GM21526 (cell line): ENCODE measurements around the gene WHRN.

ENCODE experiments used
- ATAC-seq: cut with Tn5 transposase; IDR thresholded peaks from one replicate; pipeline ENCODE4 v1.9.1; 2021; ENCODE audit warnings: moderate library complexity; ENCODE audit not compliant: unreplicated experiment, low FRiP score

The WHRN gene

GRCh38 chr9:114370968-114371320 is 134.3 kb downstream of the WHRN start:
- no peak for ATAC-seq

- ATAC-seq: no peak
These were observed 134.9 kb downstream of the WHRN start for GRCh38 chr9:114370251-114370967.

GRCh38 chr9:114369216-114370130 is 135.8 kb downstream of the WHRN start:
- no peak for ATAC-seq

- no peak for ATAC-seq
These were observed 137.3 kb downstream of the WHRN start for GRCh38 chr9:114367772-114368569.

GRCh38 chr9:114367366-114367765 is 137.9 kb downstream of the WHRN start:
- ATAC-seq: no peak

- ATAC-seq: no peak
These were observed 138.7 kb downstream of the WHRN start for GRCh38 chr9:114366334-114367128.

- ATAC-seq: no peak
These were observed 140.1 kb downstream of the WHRN start for GRCh38 chr9:114365194-114365593.

GRCh38 chr9:114364134-114365041 is 140.9 kb downstream of the WHRN start:
- ATAC-seq: no peak

GRCh38 chr9:114363424-114363823 is 141.8 kb downstream of the WHRN start:
- no peak for ATAC-seq

GRCh38 chr9:114362394-114362793 is 142.9 kb downstream of the WHRN start:
- ATAC-seq: no peak

- ATAC-seq: no peak
These were observed 143.7 kb downstream of the WHRN start for GRCh38 chr9:114361542-114361941.

- no peak for ATAC-seq
These were observed 145.5 kb downstream of the WHRN start for GRCh38 chr9:114359801-114360200.

GRCh38 chr9:114357911-114358328 is 147.4 kb downstream of the WHRN start:
- ATAC-seq: no peak

GRCh38 chr9:114357360-114357759 is 147.9 kb downstream of the WHRN start:
- no peak for ATAC-seq

GRCh38 chr9:114356792-114357191 is 148.5 kb downstream of the WHRN start:
- no peak for ATAC-seq

GRCh38 chr9:114355821-114356220 is 149.5 kb downstream of the WHRN start:
- ATAC-seq: no peak
